Cardiac fibroblast (primary cell): Measurements from ENCODE around the gene STPG3.

Source experiments
- DNase-seq, 2 donors: peaks; one replicate each; pipeline versions ENCODE4 v3.0.0 to v3.0.0-alpha.2; 2010; ENCODE audit warnings: low read depth in 2 of 2
- H3K4me3 ChIP-seq, 2 donors: replicated peaks in 1 of 2; 1 replicate in 1 of 2; 2 replicates in 1 of 2; pipeline ENCODE4 v1.5.1; 2011; ENCODE audit warnings: low read depth in 2 of 2, low read length in 2 of 2, mild to moderate bottlenecking in 2 of 2, moderate library complexity in 1 of 2
- CTCF ChIP-seq: IDR thresholded peaks from one replicate; pipeline ENCODE4 v1.5.1; 2011; ENCODE audit warnings: low read depth, mild to moderate bottlenecking, low read length, inconsistent platforms

Gene STPG3

GRCh38 chr9:137226338-137227053 is 24.6 kb upstream of the STPG3 start:
- DNase-seq = no peak
- H3K4me3 ChIP-seq = no peak overlapping the region
- TF ChIP-seq CTCF = no peak

GRCh38 chr9:137227054-137227852 is 23.8 kb upstream of the STPG3 start, which contains the start of gene RNF224:
RNF224 (plus strand) TSS chr9:137227502; CDS start chr9:137228336, 834 bp downstream.
- peak; percentile 91 for TF ChIP-seq CTCF
- H3K4me3 ChIP-seq = no peak within 1 kb of the TSS
- DNase-seq = peak; percentile 75 to 81

- DNase-seq = no peak
- TF ChIP-seq CTCF = no peak
- H3K4me3 ChIP-seq = no peak overlapping the region
Measured at GRCh38 chr9:137227853-137228505, 23.1 kb upstream of the STPG3 start.

- no peak overlapping the region for H3K4me3 ChIP-seq
- no peak for DNase-seq
- no peak for TF ChIP-seq CTCF
Measured at GRCh38 chr9:137228506-137228967, 22.5 kb upstream of the STPG3 start.

- no peak for TF ChIP-seq CTCF
- H3K4me3 ChIP-seq = no peak overlapping the region
- no peak for DNase-seq
Measured at GRCh38 chr9:137228968-137229896, 21.9 kb upstream of the STPG3 start.
